K562 (cell line): Measurements from ENCODE around the gene TBXA2R. TPM values are rescaled to one million over a fixed set of nuclear protein-coding genes. Genes with fewer than 3 reads are reported as not detected.

Source experiments
- BRF1 ChIP-seq: IDR thresholded peaks from 3 replicates; pipeline ENCODE4 v1.6.1; 2011; ENCODE audit warnings: borderline replicate concordance, mild to moderate bottlenecking; ENCODE audit not compliant: insufficient read length; ENCODE audit errors: extremely low read depth
- CC2D1A ChIP-seq: fragments of 450-650 bp; IDR thresholded peaks from 2 replicates; pipeline ENCODE4 v1.6.1; 2017; ENCODE audit warnings: mild to moderate bottlenecking
- CREM ChIP-seq: IDR thresholded peaks from 2 replicates; pipeline ENCODE4 v1.6.1; 2014; ENCODE audit warnings: antibody characterized with exemption, low read depth
- DMBX1 ChIP-seq: fragments of 250-450 bp; sonication (Bioruptor Pico); IDR thresholded peaks from 2 replicates; pipeline ENCODE4 v1.8.0; 2022; ENCODE audit warnings: inconsistent platforms, mild to moderate bottlenecking, moderate library complexity, borderline replicate concordance
- EHMT2 ChIP-seq: fragments of 450-650 bp; IDR thresholded peaks from 2 replicates; pipeline ENCODE4 v1.6.1; 2018; ENCODE audit warnings: antibody characterized with exemption
- FOS ChIP-seq: IDR thresholded peaks from 3 replicates; pipeline ENCODE4 v1.6.1; 2011; ENCODE audit not compliant: insufficient read length; ENCODE audit errors: extremely low read depth
- HMGN3 ChIP-seq: IDR thresholded peaks from 2 replicates; pipeline ENCODE4 v1.6.1; 2011; ENCODE audit warnings: borderline replicate concordance, low read depth, mild to moderate bottlenecking, mixed read lengths, low read length; ENCODE audit not compliant: insufficient read length; ENCODE audit errors: extremely low read depth
- L3MBTL2 ChIP-seq: fragments of 450-650 bp; IDR thresholded peaks from 2 replicates; pipeline ENCODE4 v1.6.1; 2016; ENCODE audit warnings: mild to moderate bottlenecking, moderate library complexity
- MAFF ChIP-seq: IDR thresholded peaks from 2 replicates; pipeline ENCODE4 v1.6.1; 2012; ENCODE audit warnings: low read length, improper control_type of control experiment
- PHB ChIP-seq: fragments of 250-450 bp; sonication (Bioruptor Pico); IDR thresholded peaks from 2 replicates; pipeline ENCODE4 v1.5.0; 2021
- SPI1 ChIP-seq: IDR thresholded peaks from 2 replicates; pipeline ENCODE4 v1.6.1; 2011; ENCODE audit warnings: low read depth, low read length, control low read depth, borderline replicate concordance
- TOE1 ChIP-seq, 2 experiments: fragments of 450-650 bp in 1 of 2; sonication (generic) in 1 of 2; formaldehyde crosslinking in 1 of 2; IDR thresholded peaks; 2 replicates each; pipeline versions ENCODE4 v1.7.1 to v1.8.0; 2016 to 2022; ENCODE audit warnings: borderline replicate concordance in 2 of 2, mild to moderate bottlenecking in 2 of 2, antibody characterized with exemption in 1 of 2, inconsistent platforms in 1 of 2, low read depth in 1 of 2, missing genetic modification reagents in 1 of 2, moderate library complexity in 1 of 2
- ZBTB8A ChIP-seq: fragments of 450-650 bp; IDR thresholded peaks from 2 replicates; pipeline ENCODE4 v1.6.1; 2018; ENCODE audit warnings: mild to moderate bottlenecking, moderate library complexity; ENCODE audit not compliant: partially characterized antibody
- ZNF316 ChIP-seq: fragments of 450-650 bp; IDR thresholded peaks from 2 replicates; pipeline ENCODE4 v1.6.1; 2016
- ZNF696 ChIP-seq: fragments of 250-450 bp; sonication (Bioruptor Pico); conservative IDR thresholded peaks from 2 replicates; pipeline ENCODE4 v1.4.0; 2020; ENCODE audit warnings: mild to moderate bottlenecking, moderate library complexity
- polyA plus RNA-seq, 8 experiments: library from polyadenylated mRNA; depleted of rRNA in 4 of 8; stranded (reverse) in 5 of 8; unstranded in 3 of 8; fragments of >200 nt; fragmentation: Nextera tagmentation in 2 of 8; fragmentation: Illumina TruSeq in 1 of 8; extraction: Ambion mirVana in 2 of 8; extraction: Trizol in 1 of 8; gene quantifications; 2 replicates each; pipeline versions ENCODE4 v1.2.1 to v1.2.3, GENCODE V29; 2011 to 2014; ENCODE audit warnings: inconsistent platforms in 1 of 8, missing spikeins in 1 of 8
- total RNA-seq, 7 experiments: library from RNA; depleted of rRNA in 6 of 7; stranded (reverse); fragments of >200 nt in 6 of 7; fragmentation: Illumina TruSeq in 2 of 7; extraction: Trizol in 2 of 7; gene quantifications; 2 replicates each; pipeline versions ENCODE4 v1.2.1 to v1.2.3, GENCODE V29; 2011 to 2021; ENCODE audit warnings: low replicate concordance in 1 of 7
- TF ChIP-seq, protein P1 (sequence below), 2 experiments: fragments of 450-650 bp; conservative IDR thresholded peaks; 2 replicates each; pipeline ENCODE4 v1.6.1; 2017; ENCODE audit warnings: mild to moderate bottlenecking in 2 of 2, moderate library complexity in 2 of 2
- TF ChIP-seq, protein P2 (sequence below), 3 experiments: IDR thresholded peaks in 2 of 3; conservative IDR thresholded peaks in 1 of 3; 2 replicates each; pipeline ENCODE4 v1.5.1; 2011 to 2012; ENCODE audit warnings: low read length in 3 of 3, mild to moderate bottlenecking in 3 of 3, control low read depth in 2 of 3, improper control_type of control experiment in 1 of 3, inconsistent platforms in 1 of 3, low read depth in 1 of 3, mixed read lengths in 1 of 3, moderate library complexity in 1 of 3; ENCODE audit not compliant: insufficient read depth in 2 of 3
- TF ChIP-seq, protein P3 (sequence below), 2 experiments: IDR thresholded peaks in 1 of 2; conservative IDR thresholded peaks in 1 of 2; 2 replicates each; pipeline ENCODE4 v1.6.1; 2016; ENCODE audit warnings: low read depth in 2 of 2, mild to moderate bottlenecking in 1 of 2, missing compliant biosample characterization in 1 of 2, missing genetic modification characterization in 1 of 2, moderate library complexity in 1 of 2
- TF ChIP-seq, protein P4 (sequence below): fragments of 450-650 bp; IDR thresholded peaks from 2 replicates; pipeline ENCODE4 v1.6.1; 2016

TBXA2R gene
- total and polyA plus RNA-seq, 9 of the 15 experiments (the other 6 are each of a cell fraction or from before 2014, with no cell fraction given): 1.5 to 24.0 (median 2.8) TPM

DNA sequence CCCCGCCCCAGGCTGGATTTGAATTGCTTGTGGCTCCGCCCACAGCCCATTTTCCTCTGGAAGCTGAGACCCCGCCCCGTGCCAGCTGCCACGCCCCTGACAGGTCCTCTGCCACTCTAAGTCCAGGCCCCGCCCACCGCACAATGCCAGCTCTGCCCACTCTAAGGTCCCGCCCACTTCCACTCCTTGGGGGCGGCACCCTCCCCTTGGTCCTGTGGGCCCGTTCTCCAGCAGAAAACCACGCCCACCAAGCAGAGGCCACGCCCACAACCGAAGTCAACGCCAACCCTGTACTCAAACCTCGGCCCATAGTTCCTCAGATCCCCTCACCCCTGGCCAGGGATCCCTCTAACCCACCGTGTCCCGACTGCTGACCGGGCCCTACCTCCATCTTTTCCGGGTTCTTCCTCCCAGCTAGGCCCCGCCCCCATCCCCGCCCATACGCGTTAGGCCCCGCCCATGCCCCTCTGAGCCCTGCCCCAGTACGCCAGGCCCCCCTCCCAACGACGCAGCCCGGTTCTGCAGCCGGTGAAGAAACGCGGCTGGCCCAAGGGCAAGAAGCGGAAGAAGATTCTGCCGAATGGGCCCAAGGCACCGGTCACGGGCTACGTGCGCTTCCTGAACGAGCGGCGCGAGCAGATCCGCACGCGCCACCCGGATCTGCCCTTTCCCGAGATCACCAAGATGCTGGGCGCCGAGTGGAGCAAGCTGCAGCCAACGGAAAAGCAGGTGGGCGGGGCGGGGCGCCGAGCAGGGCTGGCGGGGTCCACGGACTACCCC lies 32.6 kb downstream of the TBXA2R start (continued):
- TF ChIP-seq, protein P1, sequence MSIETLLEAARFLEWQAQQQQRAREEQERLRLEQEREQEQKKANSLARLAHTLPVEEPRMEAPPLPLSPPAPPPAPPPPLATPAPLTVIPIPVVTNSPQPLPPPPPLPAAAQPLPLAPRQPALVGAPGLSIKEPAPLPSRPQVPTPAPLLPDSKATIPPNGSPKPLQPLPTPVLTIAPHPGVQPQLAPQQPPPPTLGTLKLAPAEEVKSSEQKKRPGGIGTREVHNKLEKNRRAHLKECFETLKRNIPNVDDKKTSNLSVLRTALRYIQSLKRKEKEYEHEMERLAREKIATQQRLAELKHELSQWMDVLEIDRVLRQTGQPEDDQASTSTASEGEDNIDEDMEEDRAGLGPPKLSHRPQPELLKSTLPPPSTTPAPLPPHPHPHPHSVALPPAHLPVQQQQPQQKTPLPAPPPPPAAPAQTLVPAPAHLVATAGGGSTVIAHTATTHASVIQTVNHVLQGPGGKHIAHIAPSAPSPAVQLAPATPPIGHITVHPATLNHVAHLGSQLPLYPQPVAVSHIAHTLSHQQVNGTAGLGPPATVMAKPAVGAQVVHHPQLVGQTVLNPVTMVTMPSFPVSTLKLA (conservative IDR thresholded peaks at IDR 0.05): peak in 1 of 2 experiments; percentile 24; a peak in 1 of 4 replicates
- TF ChIP-seq BRF1 (no peak), HMGN3 (peak; percentile 33), CC2D1A (no peak), ZNF696 (no peak), SPI1 (0 out of 2 replicates have a peak, but pooled peaks have one; percentile 19), CREM (0 out of 2 replicates have a peak, but pooled peaks have one; percentile 10), FOS (no peak), PHB (CRISPR knock-in tag) (no peak), TOE1 (IDR thresholded peaks at IDR 0.05; ENCODE audit: borderline replicate concordance) (no peak), TOE1 (CRISPR knock-in tag; IDR thresholded peaks at IDR 0.05; ENCODE audit: borderline replicate concordance, low read depth) (no peak), L3MBTL2 (no peak), DMBX1 (CRISPR knock-in tag) (no peak), ZNF316 (no peak), MAFF (no peak), EHMT2 (no peak), ZBTB8A (no peak)
- TF ChIP-seq, protein P2, sequence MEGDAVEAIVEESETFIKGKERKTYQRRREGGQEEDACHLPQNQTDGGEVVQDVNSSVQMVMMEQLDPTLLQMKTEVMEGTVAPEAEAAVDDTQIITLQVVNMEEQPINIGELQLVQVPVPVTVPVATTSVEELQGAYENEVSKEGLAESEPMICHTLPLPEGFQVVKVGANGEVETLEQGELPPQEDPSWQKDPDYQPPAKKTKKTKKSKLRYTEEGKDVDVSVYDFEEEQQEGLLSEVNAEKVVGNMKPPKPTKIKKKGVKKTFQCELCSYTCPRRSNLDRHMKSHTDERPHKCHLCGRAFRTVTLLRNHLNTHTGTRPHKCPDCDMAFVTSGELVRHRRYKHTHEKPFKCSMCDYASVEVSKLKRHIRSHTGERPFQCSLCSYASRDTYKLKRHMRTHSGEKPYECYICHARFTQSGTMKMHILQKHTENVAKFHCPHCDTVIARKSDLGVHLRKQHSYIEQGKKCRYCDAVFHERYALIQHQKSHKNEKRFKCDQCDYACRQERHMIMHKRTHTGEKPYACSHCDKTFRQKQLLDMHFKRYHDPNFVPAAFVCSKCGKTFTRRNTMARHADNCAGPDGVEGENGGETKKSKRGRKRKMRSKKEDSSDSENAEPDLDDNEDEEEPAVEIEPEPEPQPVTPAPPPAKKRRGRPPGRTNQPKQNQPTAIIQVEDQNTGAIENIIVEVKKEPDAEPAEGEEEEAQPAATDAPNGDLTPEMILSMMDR (IDR thresholded peaks at IDR 0.05 in 2 of 3, conservative IDR thresholded peaks at IDR 0.05 in 1 of 3; ENCODE audit: insufficient read depth in 2 of 3, low read depth in 1 of 3, low read length in 3 of 3): no peak
- TF ChIP-seq, protein P3, sequence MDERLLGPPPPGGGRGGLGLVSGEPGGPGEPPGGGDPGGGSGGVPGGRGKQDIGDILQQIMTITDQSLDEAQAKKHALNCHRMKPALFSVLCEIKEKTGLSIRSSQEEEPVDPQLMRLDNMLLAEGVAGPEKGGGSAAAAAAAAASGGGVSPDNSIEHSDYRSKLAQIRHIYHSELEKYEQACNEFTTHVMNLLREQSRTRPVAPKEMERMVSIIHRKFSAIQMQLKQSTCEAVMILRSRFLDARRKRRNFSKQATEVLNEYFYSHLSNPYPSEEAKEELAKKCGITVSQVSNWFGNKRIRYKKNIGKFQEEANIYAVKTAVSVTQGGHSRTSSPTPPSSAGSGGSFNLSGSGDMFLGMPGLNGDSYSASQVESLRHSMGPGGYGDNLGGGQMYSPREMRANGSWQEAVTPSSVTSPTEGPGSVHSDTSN (CRISPR knock-in tag; IDR thresholded peaks at IDR 0.05; ENCODE audit: low read depth): peak; percentile 60
- TF ChIP-seq, protein P3 (tag; conservative IDR thresholded peaks at IDR 0.05; ENCODE audit: low read depth): peak; percentile 83
- TF ChIP-seq, protein P4, sequence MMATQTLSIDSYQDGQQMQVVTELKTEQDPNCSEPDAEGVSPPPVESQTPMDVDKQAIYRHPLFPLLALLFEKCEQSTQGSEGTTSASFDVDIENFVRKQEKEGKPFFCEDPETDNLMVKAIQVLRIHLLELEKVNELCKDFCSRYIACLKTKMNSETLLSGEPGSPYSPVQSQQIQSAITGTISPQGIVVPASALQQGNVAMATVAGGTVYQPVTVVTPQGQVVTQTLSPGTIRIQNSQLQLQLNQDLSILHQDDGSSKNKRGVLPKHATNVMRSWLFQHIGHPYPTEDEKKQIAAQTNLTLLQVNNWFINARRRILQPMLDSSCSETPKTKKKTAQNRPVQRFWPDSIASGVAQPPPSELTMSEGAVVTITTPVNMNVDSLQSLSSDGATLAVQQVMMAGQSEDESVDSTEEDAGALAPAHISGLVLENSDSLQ: peak; percentile 97
